ENCODE results near the gene R3HDM4.

The R3HDM4 gene

DNA sequence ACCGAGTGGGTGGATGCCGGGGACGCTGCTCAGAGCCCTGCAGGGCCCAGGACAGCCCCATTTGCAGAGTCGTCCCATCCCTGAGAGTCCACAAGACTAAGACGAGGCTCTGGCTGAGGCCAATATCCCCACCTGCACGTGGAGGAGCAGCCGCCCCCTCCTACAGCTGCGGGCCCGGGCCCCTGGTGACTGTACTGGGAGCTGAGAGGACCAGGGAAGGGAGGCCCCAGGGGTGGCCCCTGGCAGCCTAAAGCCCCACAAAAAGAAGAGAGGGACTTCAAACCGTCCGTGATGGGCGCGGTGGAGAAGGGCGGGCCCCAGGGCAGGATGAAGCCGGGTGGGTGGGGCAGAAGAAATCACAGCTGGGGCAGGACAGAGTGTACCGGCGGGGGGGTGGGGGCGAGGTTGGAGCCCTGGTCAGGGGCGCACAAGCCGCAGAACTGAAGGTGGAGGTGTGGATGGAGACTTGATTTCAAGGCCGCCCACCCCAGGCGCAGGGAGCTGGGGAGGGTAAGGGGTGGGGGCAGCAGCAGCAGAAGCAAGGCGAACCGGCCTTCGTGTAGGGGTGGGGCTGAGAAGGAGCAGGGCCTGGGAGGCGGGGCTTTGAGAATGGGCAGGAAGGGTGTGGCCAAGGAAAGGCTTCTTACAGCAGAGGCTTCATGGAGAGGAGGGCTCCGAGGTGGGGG, 40.6 kb downstream of the R3HDM4 start:
- DNase-seq (ENCODE audit: low spot score) = no peak

DNA sequence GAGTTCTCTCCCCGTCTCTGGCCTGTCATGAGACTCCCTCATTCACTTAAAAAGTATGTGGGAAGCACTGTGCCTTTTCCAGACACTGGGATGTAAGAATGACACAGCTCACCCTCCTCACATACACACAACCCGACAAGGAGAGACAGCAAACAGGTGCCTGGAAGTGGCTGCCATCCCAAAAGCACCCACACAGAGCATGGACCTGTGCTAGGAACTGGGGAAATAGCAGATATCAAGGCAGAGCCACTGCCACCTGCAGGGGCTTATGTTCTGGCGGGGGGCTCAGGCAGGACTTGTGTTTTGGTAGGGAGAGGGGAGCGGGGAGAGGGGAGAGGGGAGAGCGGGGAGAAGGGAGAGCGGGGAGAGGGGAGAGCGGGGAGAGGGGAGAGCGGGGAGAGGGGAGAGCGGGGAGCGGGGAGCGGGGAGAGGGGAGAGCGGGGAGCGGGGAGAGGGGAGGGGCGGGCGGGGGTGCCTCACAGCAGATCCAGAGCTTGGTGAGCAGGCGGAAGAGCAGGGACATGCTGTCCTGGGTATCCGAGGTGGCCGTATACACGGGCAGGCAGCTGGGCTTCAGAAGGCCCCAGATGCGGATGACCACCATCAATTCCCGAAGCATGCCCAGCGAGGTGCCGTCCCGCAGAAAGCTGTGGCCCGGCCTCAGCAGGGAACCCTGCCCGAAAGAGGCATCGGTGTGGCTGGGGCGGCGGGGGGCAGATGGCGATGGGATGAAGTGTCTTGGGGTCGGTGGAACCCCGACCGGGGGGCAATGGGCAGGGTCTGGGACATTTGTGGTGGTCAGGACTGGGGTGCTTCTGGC, 41.4 kb downstream of the R3HDM4 start:
- no peak for DNase-seq (ENCODE audit: low spot score)

DNA sequence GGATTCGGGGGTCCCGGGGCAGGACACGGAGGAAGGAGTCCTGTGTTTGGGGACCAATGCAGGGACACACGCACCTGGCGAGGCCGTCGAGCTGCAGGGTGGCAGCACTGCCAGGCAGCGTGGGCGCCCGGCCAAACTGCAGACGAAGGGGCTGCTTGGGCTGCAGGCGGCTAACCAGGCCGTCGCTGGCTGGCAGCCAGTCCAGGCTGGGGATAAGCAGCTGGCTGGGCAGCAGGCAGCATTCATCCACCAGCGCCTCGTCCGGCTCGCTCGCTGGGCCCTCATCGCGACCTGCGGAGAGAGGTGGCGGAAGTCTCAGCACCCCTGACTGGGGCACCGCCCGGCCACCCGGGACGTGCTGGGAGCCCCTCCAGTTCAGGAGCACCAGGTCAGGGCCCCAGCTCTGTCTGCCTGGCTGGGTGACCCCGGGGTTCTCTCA, 42.0 kb downstream of the R3HDM4 start:
- DNase-seq (ENCODE audit: low spot score) = no peak

DNA sequence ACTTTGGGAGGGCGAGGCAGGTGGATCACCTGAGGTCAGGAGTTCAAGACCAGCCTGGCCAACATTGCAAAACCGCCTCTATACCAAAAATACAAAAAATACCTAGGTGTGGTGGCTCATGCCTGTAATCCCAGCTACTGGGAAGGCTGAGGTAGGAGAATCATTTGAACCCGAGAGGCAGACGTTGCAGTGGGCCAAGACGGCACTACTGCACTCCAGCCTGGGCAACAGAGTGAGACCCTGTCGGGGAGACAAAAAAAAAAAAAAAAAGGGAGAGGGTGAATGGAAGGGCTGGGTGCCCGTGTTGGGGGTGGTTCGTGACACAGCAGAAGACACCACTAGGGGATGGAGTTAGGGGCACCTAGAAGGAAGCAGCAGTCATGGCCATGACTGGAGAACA, 42.7 kb downstream of the R3HDM4 start:
- DNase-seq (ENCODE audit: low spot score) = no peak

DNA sequence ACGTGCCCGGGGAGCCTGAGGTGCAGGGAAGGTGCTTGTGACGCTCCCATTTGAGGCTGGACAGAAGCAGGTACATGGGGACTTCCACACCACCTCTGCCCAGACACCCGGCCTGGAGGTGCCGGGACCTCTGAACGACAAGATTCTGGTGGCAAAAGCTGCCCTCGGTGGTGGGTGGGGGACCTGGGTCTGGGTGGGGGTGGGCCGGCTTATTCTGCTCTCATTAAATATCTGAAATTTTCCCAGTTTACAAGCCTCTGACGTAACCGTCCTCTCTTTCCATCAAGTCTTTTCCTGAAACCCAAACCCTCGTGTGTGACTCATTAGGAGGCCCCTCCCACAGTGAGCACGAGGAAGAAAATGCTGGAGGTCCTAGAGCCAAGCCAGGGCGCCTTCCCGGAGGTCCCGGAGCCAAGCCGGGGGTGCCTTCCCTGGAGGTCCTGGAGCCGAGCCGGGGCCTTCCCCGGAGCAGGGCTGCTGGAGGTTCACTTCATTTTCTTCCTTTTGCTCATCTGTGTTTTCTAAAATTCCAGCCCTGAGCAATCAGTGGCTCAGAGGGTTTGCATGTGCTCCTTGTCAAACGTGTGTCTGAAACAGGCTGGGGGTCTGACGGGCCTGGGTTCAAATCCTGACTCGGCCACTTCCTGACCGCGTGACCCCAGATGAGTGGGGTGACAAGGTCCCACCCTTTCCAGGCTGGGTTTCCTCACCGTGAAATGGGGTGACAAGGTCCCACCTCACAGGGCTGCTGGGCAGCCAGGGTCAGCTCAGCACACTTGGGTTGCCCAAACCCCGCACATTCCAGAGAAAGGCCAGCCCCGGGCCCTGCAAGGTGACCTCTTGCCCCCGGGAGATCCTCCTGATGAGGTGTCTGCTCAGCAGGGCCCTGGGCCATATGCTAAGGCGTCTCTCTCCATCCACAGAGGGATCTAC, 43.5 kb downstream of the R3HDM4 start:
- DNase-seq (ENCODE audit: low spot score) = no peak

DNA sequence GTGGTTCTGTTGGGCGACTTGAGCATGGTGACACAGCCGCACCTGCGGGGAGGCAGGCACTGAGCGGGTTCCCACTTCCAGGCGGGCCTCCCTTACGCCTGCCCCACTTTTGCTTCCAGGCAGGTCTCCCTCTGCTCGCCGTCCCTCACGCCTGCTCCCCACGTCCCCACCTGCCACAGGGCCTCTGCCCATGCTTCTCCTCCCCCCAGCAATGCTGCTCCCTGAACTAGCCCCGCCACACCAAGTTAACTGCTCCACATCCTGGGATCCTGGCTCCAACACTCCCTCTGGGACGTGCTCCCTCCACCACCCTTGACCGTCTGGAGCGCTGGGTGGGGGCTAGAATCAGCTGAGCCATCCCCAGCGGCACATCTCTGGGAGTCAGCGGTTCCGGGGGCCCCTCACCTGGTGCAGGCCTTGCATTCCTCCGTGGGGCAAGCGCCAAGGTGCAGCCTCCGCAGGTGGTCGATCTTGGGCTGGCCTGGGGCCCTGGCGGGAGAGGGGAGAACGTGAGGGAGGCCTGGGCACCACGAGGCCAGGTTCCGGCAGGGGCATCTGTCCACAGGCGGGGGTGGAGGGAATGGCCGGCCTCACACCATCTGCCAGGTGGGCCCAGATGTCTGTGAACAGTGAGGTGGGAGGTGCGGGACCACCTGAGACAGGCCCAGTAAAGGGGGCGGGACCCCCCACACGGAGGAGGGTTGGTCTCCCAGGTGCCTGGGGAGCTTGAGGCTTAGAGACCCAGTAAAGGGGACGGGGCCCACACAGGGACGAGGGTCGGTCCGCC, 44.4 kb downstream of the R3HDM4 start:
- no peak for DNase-seq (ENCODE audit: low spot score)

DNA sequence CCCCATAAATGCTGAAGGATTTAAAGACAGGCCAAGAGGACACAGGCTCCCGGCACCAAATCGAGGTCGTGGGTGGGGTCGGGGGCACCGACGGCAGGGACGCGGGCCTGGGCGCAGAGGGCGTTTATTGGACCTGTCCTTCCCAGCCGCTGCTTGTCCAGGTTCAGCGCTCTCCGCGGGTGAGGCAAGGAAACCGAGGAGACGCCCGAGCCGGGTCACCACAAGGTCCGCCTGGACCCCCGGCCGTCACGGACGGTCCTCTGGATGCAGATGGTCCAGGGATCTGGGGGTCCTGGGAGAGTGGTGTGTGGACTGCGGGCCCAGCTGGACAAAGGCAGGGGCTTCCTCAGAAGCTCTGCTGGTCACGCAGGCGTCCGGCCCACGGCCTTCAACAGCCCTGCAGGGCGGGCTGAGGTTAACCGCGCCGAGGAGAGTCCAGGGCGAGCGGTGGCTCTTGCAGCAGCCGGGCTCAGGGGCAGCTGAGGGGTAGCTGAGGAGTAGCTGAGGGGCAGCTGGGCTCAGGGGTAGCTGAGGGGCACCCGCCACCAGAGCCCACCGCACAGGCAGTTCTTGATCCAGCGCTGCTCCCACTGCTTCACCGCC, 45.1 kb downstream of the R3HDM4 start:
- no peak for DNase-seq (ENCODE audit: low spot score)

DNA sequence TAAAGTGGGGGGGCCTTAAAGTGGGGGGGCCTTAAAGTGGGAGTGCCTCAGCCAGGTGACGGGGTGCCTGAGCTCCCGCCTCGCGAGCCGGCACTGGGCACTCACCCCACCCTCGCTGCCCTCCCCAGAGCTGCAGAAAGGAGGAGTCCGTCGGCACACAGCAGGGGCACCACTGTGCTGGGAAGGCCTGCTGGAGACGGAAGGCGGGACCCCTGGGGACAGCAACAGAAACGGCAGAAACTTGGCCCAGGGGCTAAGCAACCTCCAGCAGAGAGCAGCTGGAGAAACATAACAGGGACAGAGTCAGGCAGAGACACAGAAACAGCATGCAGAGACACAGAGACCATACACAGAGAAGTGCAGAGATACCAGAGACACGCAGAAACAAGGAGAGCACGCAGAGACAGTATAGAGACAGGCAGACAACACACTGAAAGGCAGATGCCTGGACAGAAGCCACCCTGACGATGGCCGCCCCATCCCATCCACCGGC, 45.7 kb downstream of the R3HDM4 start:
- DNase-seq (ENCODE audit: low spot score) = no peak

DNA sequence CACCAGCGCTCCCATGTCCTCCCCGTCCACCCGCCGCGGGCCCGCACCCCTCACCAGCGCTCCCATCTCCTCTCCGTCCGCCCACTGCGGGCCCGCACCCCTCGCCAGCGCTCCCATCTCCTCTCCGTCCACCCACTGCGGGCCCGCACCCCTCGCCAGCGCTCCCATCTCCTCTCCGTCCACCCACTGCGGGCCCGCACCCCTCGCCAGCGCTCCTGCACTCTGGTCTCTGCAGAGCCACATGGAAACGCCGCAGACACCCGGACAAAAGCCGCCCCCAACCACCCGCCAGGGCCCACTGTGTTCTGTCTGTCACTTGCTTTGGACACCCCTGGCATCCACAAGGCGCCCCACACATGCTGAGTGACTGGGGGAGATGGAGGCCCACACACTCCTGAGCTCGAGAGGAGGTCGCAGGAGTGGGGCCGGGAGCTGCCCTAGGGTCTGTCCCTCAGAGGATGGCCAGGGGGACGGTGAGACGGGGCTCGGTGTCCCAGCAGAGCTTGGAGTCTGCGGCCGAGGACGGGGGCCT, 46.2 kb downstream of the R3HDM4 start:
- no peak for DNase-seq (ENCODE audit: low spot score)

DNA sequence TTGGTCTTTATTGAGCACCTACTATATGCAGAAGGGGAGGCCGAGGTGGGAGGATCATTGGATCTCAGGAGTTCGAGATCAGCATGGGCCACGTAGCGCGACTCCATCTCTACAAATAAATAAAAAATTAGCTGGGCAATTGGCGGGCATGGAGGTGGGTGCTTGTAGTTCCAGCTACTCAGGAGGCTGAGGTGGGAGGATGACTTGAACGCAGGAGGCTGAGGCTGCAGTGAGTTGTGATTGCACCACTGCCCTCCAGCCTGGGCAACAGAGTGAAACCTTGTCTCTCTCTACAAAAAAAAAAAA, 49.8 kb downstream of the R3HDM4 start:
- DNase-seq (ENCODE audit: low spot score) = no peak

DNA sequence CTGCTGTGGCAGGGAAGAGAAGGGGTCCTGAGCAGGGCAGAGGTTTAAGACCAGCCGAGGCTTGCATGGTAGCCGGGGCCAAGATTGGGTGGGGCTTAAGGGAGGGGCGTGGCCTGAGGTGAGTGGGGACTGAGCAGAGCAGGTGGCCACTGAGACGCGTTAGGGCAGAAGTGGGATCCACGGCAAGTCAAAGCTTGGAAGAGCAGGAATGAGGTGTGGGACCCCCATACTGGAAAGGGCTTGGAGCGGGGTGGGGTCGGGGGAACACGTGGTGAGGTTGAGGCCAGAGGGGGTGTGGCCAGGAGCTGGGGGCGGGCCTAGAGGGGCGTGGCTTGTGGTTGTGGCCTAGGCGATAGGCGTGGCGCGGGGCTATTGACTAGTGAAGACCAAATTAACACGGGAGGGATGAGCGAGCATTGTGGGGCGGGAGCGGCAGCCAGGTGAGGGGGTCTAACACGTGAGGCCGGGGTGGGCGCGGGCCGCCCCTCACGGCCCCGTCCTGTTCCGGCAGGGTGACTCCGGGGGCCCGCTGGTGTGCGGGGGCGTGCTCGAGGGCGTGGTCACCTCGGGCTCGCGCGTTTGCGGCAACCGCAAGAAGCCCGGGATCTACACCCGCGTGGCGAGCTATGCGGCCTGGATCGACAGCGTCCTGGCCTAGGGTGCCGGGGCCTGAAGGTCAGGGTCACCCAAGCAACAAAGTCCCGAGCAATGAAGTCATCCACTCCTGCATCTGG, 50.3 kb downstream of the R3HDM4 start:
- DNase-seq (ENCODE audit: low spot score) = no peak

DNA sequence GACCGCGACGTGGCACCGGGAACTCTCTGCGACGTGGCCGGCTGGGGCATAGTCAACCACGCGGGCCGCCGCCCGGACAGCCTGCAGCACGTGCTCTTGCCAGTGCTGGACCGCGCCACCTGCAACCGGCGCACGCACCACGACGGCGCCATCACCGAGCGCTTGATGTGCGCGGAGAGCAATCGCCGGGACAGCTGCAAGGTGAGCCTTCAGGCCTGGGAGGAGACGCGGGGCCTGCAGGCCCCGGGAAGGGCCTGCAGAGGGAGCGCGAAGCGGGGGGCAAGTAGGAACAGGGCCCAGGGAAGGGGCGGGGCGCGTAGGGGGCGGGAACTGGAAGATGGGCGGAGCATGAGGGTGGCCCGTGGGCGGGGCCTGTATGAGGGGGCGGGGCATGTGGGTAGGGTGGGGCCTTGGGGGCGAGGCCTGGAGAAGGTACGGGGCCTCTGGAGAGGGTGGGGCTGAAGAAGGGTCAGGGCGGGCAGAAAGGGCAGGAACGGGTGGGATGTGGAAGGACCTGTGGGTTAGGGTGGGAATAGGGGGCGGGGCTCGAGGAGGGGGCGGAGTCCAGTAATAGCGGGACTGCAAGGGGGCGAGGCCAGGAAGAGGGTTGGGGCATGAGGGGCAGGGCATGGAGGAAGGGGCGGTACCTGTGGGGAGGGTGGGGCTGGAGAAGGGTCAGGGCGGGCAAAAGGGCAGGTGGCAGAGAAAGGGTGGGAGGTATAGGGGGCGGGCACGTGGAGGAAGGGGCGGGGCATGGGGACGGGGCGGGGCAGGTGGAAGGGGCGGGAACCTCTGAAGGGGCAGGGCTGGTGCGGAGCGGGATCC, 51.1 kb downstream of the R3HDM4 start:
- DNase-seq (ENCODE audit: low spot score) = no peak

DNA sequence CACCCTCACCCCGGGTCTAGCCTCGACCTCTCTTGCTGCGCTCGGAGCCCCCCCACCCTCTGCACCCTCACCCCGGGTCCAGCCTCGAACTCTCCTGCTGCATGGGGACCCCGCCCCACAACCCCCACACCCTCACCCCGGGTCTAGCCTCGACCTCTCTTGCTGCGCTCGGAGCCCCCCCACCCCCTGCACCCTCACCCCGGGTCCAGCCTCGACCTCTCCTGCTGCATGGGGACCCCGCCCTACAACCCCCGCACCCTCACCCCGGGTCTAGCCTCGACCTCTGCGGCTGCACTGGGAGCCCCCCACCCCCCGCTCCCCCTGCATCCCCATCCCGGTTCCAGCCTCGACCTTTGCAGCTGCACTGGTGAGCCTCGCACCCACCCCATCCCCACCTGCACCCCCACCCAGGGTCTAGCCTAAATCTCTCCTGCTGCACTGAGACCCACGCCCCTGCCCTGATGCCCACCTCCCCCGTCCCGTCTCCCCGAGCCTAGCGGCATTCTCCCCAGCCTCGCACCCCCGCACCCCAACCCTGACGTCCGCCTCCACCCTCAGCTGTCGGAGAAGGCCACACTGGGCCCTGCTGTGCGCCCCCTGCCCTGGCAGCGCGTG, 51.8 kb downstream of the R3HDM4 start:
- DNase-seq (ENCODE audit: low spot score) = no peak

DNA sequence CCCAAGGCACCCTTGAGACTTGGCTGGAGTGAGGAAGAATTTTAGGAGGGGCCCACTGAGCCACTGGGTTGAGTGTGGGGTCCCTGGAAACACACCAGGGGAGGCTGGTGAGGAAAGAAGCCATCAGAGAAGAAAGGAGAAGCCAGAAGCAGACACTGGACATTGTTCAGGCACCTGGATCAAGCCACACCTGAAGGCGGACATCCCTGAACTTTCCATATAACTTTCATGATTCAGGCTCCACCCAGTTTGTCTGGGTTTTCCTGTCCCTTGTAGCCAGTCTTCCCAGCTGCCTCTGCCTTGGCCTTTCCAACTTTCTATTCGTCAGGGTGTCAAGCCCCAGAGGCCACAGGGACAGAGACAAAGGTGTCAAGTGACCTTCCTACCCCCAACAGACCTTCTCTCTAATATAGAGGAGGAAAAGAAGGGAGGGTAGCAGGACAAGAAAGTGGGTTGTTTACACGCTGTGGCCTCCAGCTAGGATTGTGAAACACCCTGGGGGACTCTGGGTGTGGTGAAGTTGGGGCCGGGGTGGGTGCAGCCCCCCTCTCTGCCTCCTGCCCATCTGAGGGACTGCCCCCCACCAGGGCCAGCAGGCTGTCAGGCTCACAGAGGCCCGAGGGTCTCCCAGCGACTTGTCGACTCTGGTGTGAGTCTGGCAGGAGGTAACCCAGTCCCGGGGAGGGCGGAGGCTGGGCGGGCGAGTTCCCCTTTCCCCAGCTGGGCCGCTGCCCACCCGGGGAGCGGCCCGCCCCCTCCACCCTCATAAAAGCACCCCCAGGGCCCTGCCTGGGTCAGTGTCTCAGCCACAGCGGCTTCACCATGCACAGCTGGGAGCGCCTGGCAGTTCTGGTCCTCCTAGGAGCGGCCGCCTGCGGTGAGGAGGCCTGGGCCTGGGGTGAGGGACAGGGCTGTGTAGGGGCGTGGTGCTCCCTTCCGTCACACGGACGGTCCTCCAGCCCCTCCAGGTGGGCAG, 53.9 kb downstream of the R3HDM4 start, which contains the start of gene CFD:
TSS of gene CFD (plus strand) at position 797 of the 976 bp plus-strand sequence. CDS start at position 823, 26 bp downstream.
- DNase-seq (ENCODE audit: low spot score) = no peak

DNA sequence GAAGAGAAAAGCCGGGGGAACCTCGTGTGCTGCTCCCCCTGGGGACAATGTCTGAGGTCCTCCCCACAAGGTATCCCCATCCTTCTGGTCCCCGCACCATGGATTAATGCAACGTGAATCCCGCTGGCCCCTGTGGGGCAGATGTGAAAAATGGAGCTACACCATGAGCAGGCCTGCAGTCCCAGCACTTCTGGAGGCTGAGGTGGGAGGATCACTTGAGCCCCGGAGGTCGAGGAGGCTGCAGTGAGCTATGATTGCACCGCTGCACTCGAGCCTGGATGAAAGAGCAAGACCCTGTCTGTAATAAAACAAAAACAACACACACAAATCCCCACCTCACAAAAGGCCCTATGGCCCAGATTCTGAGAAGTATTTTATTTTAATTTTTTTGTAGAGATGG, 54.7 kb downstream of the R3HDM4 start:
- no peak for DNase-seq (ENCODE audit: low spot score)

DNA sequence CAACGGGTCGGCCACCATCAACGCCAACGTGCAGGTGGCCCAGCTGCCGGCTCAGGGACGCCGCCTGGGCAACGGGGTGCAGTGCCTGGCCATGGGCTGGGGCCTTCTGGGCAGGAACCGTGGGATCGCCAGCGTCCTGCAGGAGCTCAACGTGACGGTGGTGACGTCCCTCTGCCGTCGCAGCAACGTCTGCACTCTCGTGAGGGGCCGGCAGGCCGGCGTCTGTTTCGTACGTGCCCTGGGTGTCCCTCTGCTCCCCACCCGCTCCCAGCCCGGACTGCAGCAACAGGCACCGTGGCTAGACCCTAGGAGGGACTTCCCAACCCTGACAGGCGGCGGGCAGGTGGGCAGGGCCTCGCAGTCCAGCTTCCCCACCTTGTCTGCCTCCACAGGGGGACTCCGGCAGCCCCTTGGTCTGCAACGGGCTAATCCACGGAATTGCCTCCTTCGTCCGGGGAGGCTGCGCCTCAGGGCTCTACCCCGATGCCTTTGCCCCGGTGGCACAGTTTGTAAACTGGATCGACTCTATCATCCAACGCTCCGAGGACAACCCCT, 57.4 kb downstream of the R3HDM4 start:
- DNase-seq (ENCODE audit: low spot score) = no peak

DNA sequence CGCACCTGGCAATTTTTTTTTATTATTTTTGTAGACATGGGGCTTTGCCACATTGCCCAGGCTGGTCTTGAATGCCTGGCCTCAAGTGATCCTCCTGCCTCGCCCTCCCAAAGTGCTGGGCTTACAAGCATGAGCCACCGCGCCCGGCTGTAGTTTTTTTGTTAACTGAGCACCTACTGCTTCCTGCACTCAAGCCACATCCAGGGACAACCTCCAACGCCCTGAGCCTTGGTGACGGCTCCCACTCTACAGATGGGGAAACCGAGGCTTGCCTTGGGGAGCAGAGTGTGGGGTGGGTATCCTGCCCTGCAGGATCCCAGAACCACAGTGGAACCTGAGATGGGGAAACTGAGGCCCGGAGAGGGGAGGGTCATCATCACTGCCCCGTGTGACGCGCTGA, 57.9 kb downstream of the R3HDM4 start:
- DNase-seq (ENCODE audit: low spot score) = no peak
